Right renal cortex interstitium (tissue), 3 donors: Measurements from ENCODE around the gene NOLC1. TPM values are rescaled to one million over a fixed set of nuclear protein-coding genes. Genes with fewer than 3 reads are reported as not detected.

Source experiments
- DNase-seq, 3 donors: peaks; one replicate each; pipeline ENCODE4 v3.0.0-alpha.2; 2013; ENCODE audit warnings: low read depth in 3 of 3, low spot score in 2 of 3
- polyA plus RNA-seq, 3 donors: library from polyadenylated mRNA; unstranded; fragments of 120-200 nt; gene quantifications; one replicate each; pipeline ENCODE4 v1.2.1, GENCODE V29; 2013; ENCODE audit not compliant: insufficient read length in 3 of 3

NOLC1 gene
- 10 to 100 TPM; 95.4 to 99.8 (median 99.0) TPM for polyA plus RNA-seq

- peak; percentile 96 to 97 (median 96) for DNase-seq
Observed at GRCh38 chr10:102151774-102152544, at the start of gene NOLC1. Gene NOLC1, plus strand, starts transcription at chr10:102152389. Its CDS starts 22 bp downstream, at chr10:102152411.

- no peak for DNase-seq
Observed at GRCh38 chr10:102102421-102102820, 49.8 kb upstream of the NOLC1 start.

GRCh38 chr10:102106998-102107397 lies 45.2 kb upstream of the NOLC1 start:
- DNase-seq, result no peak

GRCh38 chr10:102109166-102110116 lies 42.7 kb upstream of the NOLC1 start:
- no peak for DNase-seq

GRCh38 chr10:102111276-102111675 lies 40.9 kb upstream of the NOLC1 start:
- DNase-seq, result no peak

- DNase-seq, result no peak
Observed at GRCh38 chr10:102112210-102112817, 39.9 kb upstream of the NOLC1 start.

GRCh38 chr10:102113261-102113955 lies 38.8 kb upstream of the NOLC1 start:
- no peak for DNase-seq

- no peak for DNase-seq
Observed at GRCh38 chr10:102113956-102114857, 38.0 kb upstream of the NOLC1 start.

- peak in 2 of 3 donors; percentile 76 to 79 for DNase-seq
Observed at GRCh38 chr10:102114861-102115618, 37.1 kb upstream of the NOLC1 start.

- no peak for DNase-seq
Observed at GRCh38 chr10:102115775-102116174, 36.4 kb upstream of the NOLC1 start.

GRCh38 chr10:102116656-102117055 lies 35.5 kb upstream of the NOLC1 start:
- no peak for DNase-seq

GRCh38 chr10:102117391-102118159 lies 34.6 kb upstream of the NOLC1 start:
- peak in 1 of 3 donors; percentile 67 for DNase-seq

- DNase-seq, result no peak
Observed at GRCh38 chr10:102118867-102119266, 33.3 kb upstream of the NOLC1 start.

- DNase-seq, result no peak
Observed at GRCh38 chr10:102119417-102120141, 32.6 kb upstream of the NOLC1 start.

- DNase-seq, result peak in 2 of 3 donors; percentile 74 to 80
Observed at GRCh38 chr10:102120142-102120990, 31.8 kb upstream of the NOLC1 start, which contains the start of gene LDB1. Gene LDB1, minus strand, starts transcription at chr10:102120368. Its CDS starts 258 bp downstream, at chr10:102120110.
